HG03095 (cell line): ENCODE measurements around the gene ABCB10.
"Not testable (repeated sequence)": the region's sequence is repeated elsewhere in the genome, so short reads cannot be mapped to it uniquely, and the experiment has no call there.

Experiments
- ATAC-seq: cut with Tn5 transposase; IDR thresholded peaks from one replicate; pipeline ENCODE4 v1.9.1; 2021; ENCODE audit warnings: moderate library complexity; ENCODE audit not compliant: unreplicated experiment

The ABCB10 gene

GRCh38 chr1:229574679-229575442 is 16.4 kb upstream of the ABCB10 start:
- no peak for ATAC-seq

DNA sequence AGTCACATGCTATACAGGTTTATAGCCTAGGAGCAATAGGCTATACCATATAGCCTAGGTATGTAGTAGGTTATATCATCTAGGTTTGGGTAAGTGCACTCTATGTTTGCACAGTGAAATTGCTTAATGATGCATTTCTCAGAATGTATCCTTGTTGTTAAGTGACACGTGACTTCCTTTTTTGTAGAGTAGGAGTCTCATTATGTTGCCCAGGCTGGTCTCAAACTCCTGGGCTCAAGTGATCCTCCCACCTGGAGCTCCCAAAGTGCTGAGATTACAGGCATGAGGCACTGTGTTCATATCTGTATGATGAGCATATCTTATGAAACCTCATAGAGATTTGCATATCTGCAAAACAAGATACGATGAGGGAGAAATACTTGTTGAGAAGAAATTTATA is 13.8 kb upstream of the ABCB10 start:
- ATAC-seq, result no peak

DNA sequence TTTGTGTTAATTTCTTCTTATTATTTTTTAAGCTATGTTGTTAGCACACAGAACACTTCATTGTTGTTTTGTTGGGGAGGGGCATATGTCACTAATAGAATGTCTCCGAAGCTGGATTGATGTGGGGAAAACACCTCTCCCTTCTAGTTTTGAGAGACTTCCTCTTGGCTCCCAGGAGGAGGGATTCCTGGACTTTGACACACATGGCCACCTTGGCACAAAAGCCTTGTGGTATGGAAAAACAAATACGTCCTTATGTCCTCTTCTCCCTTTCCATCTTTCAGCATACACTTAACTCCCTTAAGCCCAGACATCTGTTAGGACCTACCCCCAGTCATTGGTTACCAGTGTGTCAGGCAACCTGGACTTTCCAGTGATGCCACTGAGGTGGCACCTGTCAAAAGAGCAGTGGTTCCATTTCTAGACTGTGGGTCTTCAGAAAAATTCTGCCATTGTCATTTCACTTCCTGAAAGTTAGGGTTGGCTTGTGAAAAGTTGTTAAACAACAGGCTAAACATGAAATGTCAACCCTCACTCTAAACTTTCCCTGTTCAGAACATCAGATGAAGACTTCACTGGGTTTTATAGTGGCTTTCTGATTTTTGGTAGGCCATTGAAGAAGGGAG is 12.5 kb upstream of the ABCB10 start:
- ATAC-seq, result no peak

DNA sequence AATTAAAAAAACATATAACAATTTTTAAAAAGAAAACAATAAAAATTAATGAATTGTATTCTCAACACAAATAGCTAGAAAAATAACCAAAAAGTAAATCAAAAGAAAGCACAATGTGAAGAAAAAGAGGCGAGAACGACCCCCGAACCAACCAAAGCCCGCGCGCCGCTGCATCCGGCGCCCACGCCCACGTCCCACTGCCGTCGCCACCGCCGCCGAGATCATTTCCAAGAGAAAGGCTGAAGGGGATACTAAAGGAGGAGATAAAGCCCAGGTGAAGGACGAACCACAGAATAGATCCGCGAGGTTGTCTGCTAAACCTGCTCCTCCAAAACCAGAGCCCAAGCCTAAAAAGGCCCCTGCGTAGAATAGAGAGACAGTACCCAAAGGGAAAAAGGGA is 11.8 kb upstream of the ABCB10 start:
- ATAC-seq, result no peak

DNA sequence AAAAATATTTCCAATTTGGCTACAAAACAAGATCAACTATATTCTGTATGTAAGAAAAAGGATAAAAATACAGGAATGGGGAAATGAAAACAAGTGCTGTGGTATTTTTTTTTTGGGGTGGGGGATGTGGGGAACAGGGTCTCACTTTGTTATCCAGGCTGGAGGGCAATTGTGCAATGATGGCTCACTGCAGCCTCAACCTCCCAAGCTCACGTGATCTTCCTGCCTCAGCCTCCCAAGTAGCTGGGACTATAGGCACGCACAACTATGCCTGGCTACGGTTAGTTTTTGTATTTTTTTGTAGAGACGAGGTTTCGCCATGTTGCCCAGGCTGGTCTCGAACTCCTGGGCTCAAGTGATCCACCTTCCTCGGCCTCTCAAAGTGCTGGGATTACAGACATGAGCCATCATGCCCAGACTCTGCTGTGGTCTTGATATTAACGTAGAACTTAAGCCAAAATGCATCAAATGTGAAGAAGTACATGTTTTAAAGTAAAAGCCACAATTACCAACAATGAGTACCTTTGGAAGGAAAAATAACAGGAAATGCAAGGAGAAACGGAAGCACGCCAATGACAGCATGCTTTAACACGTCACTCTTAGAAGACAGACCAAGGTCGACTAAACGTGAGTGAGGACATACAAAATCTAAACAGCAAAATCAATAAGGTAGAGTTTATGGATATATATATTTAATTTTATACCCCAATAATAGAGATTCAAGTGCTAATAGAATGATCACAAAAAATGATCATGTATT is 8.8 kb upstream of the ABCB10 start:
- ATAC-seq, result no peak

GRCh38 chr1:229563701-229564100 is 5.2 kb upstream of the ABCB10 start:
- ATAC-seq, result no peak

GRCh38 chr1:229563241-229563640 is 4.7 kb upstream of the ABCB10 start:
- ATAC-seq, result no peak

GRCh38 chr1:229562686-229563085 is 4.2 kb upstream of the ABCB10 start:
- ATAC-seq, result no peak

- no peak for ATAC-seq
These were observed 2.6 kb upstream of the ABCB10 start for GRCh38 chr1:229561141-229561540.

GRCh38 chr1:229560124-229560523 is 1.6 kb upstream of the ABCB10 start:
- ATAC-seq, result not testable (repeated sequence)

DNA sequence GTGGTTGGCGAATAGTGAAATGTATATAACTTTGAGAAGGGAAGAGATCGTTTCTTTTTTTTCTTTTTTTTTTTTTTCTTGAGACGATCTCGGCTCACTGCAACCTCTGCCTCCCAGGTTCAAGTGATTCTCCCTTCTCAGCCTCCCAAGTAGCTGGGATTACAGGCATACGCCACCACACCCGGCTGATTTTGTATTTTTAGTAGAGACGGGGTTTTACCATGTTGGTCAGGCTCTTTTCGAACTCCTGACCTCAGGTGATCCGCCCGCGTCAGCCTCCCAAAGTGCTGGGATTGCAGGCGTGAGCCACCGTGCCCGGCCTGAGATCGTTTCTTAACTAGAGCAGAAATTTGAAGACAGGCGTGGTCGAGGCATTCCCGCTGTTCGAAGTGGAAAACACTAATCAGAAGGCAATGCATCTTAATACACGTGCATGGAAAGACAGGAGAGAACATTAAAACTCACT is 862 bp upstream of the ABCB10 start:
- not testable (repeated sequence) for ATAC-seq

- peak; percentile 33 for ATAC-seq
These were observed 543 bp downstream of the ABCB10 start for GRCh38 chr1:229557913-229558414.

GRCh38 chr1:229557200-229557850 is 1.2 kb downstream of the ABCB10 start:
- ATAC-seq, result no peak

DNA sequence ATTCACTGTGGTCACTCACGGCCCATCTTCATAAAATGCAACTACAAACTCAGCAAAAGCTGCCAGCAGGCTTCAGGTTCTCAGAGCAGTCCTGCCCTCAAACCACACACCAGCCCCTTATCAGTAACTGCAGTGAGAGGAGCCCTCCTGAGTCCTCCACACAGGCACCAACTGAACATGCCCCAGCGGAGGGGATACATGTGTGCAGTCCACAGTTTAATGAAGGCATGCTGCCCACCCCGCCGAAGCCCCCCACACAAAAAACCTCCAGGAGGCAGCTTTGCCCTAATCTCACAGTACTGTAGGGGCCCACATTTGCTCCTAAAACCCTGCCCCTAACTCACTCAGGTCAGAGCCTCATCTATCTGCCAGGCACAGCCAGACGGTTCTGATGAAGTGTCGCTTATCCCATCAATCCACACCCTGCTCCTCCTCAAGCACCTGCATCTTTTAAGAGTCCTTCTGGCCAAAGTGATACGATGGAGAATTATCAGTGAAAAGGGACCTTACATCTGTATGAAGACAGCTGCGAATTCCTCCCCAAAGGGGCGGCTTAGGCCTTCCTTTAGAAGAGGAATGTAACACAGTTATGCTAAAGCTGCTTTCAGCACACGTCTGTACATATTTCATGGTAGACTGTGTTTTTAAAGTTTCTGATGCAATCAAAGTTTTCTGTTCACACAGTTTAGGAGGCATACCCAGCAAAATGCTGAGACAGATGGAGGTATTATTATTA is 3.5 kb downstream of the ABCB10 start:
- ATAC-seq, result no peak

- no peak for ATAC-seq
These were observed 4.8 kb downstream of the ABCB10 start for GRCh38 chr1:229553621-229554130.

DNA sequence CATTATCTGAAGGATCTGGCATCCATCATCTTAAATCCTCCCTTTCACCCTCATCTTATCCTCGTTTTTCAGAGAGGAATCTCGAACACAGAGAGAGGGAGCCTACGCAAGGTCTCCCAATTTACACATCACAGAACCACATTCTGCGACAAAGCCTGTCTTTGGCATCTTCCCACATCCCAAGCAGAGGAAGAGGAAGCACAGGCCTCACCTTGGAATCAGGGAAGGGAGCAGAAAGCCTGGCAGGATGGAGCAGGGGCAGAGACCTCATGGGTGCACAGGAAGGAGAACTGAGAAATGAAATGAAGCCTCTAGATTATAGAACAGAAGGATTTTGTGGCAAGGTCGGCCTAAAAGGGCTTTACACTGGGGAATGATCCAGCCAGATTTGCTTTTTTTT is 5.8 kb downstream of the ABCB10 start:
- no peak for ATAC-seq

DNA sequence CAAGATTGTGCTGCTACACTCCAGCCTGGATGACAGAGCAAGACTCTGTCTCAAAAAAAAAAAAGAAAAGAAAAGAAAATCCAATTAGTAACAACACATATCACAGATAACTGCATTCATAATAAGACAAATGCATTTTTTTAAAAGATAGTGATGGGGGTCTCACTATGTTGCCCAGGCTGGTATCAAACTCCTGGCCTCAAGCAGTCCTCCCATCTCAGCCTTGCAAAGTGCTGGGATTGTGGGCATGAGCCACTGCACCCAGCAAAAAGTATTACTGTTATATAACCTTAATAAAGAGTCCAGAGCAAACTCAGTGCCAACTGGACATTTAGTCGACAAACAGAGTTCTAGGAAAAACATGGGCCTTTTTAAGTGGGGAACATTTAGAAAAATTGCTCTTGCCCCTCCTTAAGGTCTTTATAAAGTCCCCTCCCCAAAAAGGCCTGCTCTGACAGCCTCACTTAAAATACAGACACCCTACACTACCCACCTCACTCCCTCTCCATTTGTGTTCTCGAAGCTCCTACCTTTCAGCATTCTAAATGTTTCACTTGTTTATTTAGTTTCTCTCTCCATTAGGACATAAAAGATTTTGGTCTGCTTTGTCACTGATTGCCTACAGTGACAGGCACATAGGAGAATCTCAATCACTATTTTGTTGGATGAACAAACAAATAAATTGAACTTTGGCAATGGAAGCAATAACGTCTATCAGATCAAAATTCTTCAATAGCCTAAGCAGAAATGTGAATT is 7.5 kb downstream of the ABCB10 start:
- ATAC-seq, result no peak

GRCh38 chr1:229547542-229547941 is 11.0 kb downstream of the ABCB10 start:
- ATAC-seq, result no peak

- no peak for ATAC-seq
These were observed 13.9 kb downstream of the ABCB10 start for GRCh38 chr1:229544587-229544986.
